CD4-positive, CD25-positive, alpha-beta regulatory T cell (primary cell): ENCODE results near the gene FBL. TPM values are rescaled to one million over a fixed set of nuclear protein-coding genes. Genes with fewer than 3 reads are reported as not detected.
"Not testable (repeated sequence)": the region's sequence is repeated elsewhere in the genome, so short reads cannot be mapped to it uniquely, and the experiment has no call there.

Source experiments
- ATAC-seq, 2 donors: fragments of 150-1000 bp; cut with Tn5 transposase; one replicate each; pipeline ENCODE4 v1.10.0; 2021; ENCODE audit warnings: low read depth in 2 of 2, moderate number of reproducible peaks in 2 of 2, moderate library complexity in 1 of 2
- DNase-seq, 3 donors: peaks; one replicate each; pipeline versions ENCODE4 v3.0.0 to v3.0.0-alpha.2; 2012 to 2022; ENCODE audit warnings: mixed read lengths in 1 of 3
- H3K27ac ChIP-seq: one replicate; pipeline ENCODE4 v1.7.0; 2013; ENCODE audit warnings: mild to moderate bottlenecking, low read length; ENCODE audit not compliant: insufficient read depth, poor library complexity, severe bottlenecking
- H3K27me3 ChIP-seq: one replicate; pipeline ENCODE4 v1.7.0; 2013; ENCODE audit warnings: low read length; ENCODE audit not compliant: control insufficient read depth, insufficient read depth
- H3K36me3 ChIP-seq: one replicate; pipeline ENCODE4 v1.7.0; 2013; ENCODE audit warnings: mild to moderate bottlenecking, low read length, moderate library complexity; ENCODE audit not compliant: control insufficient read depth, insufficient read depth
- H3K4me1 ChIP-seq: 2 replicates; pipeline ENCODE4 v1.7.0; 2013; ENCODE audit warnings: mild to moderate bottlenecking, low read length; ENCODE audit not compliant: insufficient read depth, control insufficient read depth, poor library complexity, severe bottlenecking
- H3K4me3 ChIP-seq: one replicate; pipeline ENCODE4 v1.7.0; 2013; ENCODE audit warnings: low read depth, mild to moderate bottlenecking, low read length, moderate library complexity
- H3K9me3 ChIP-seq, 2 experiments: 1 replicate in 1 of 2; 2 replicates in 1 of 2; pipeline ENCODE4 v1.7.0; 2013; ENCODE audit warnings: low read length in 2 of 2, mild to moderate bottlenecking in 1 of 2, moderate library complexity in 1 of 2; ENCODE audit not compliant: control insufficient read depth in 2 of 2
- H3K27ac Mint-ChIP-seq, 3 donors: one replicate each; pipeline ENCODE4 v1.8.0; 2020 to 2022; ENCODE audit warnings: mild to moderate bottlenecking in 3 of 3, mixed read lengths in 3 of 3, moderate library complexity in 2 of 3
- H3K27me3 Mint-ChIP-seq: one replicate; pipeline ENCODE4 v1.8.0; 2022; ENCODE audit warnings: mild to moderate bottlenecking, mixed read lengths
- H3K36me3 Mint-ChIP-seq: one replicate; pipeline ENCODE4 v1.8.0; 2020; ENCODE audit warnings: mixed read lengths
- H3K4me1 Mint-ChIP-seq, 4 donors: one replicate each; pipeline ENCODE4 v1.8.0; 2020 to 2022; ENCODE audit warnings: mixed read lengths in 4 of 4, mild to moderate bottlenecking in 1 of 4
- H3K4me3 Mint-ChIP-seq, 4 donors: one replicate each; pipeline ENCODE4 v1.8.0; 2020 to 2022; ENCODE audit warnings: mild to moderate bottlenecking in 4 of 4, mixed read lengths in 4 of 4, moderate library complexity in 3 of 4
- H3K9me3 Mint-ChIP-seq, 7 donors: one replicate each; pipeline ENCODE4 v1.8.0; 2020 to 2022; ENCODE audit warnings: mixed read lengths in 7 of 7, mild to moderate bottlenecking in 3 of 7, moderate library complexity in 2 of 7
- polyA plus RNA-seq, 4 donors: library from polyadenylated mRNA; unstranded; fragments of 300-500 nt; fragmentation: Illumina TruSeq; gene quantifications; one replicate each; pipeline ENCODE4 v1.2.3, GENCODE V29; 2021
- total RNA-seq: library from RNA; stranded (reverse); gene quantifications from one replicate; pipeline ENCODE4 v1.2.3, GENCODE V29; 2022

FBL gene
- total and polyA plus RNA-seq, 5 donors from 2014 or later, result 142 to 194 (median 183) TPM

DNA sequence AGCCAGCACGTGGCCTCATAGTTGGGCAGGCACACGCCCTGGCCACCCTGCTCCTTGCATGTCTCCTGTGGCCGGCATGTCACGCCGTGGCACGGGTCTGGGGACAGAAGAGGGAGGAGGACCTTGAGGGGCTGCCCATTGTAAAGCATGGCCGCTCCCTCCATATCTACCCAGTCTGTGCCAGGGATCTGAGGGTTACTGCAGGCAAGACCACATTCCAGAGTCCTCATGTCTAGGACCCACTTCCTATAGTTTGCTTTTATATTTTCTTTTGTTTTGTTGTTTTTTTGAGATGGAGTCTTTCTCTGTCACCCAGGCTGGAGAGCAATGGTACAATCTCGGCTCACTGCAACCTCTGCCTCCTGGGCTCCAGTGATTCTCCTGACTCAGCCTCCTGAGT lies 33.6 kb upstream of the FBL start:
- H3K4me1 Mint-ChIP-seq, H3K27me3 ChIP-seq, H3K4me1 ChIP-seq, H3K27ac ChIP-seq, H3K27me3 Mint-ChIP-seq, ATAC-seq, H3K4me3 Mint-ChIP-seq, DNase-seq, H3K9me3 Mint-ChIP-seq, H3K4me3 ChIP-seq, H3K36me3 ChIP-seq, H3K9me3 ChIP-seq, H3K27ac Mint-ChIP-seq, H3K36me3 Mint-ChIP-seq: not testable (repeated sequence)

DNA sequence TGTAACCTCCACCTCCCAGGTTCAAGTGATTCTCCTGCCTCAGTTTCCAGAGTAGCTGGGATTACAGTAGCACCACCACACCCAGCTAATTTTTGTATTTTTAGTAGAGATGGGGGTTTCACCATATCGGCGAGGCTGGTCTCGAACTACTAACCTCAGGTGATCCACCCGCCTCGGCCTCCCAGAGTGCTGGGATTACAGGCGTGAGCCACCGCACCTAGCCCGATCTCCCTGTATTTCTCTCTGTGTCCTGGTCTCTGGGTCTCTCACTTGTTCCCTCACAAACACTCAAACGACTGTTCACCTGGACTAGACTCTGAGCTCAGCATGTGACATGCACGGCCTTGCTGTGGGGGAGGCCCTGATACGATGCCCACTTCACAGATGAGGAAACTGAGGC lies 32.7 kb upstream of the FBL start:
- H3K9me3 Mint-ChIP-seq, ATAC-seq, H3K36me3 ChIP-seq, H3K27me3 Mint-ChIP-seq, H3K27me3 ChIP-seq, H3K4me1 ChIP-seq, H3K4me3 Mint-ChIP-seq, H3K27ac Mint-ChIP-seq, DNase-seq, H3K9me3 ChIP-seq, H3K4me3 ChIP-seq, H3K36me3 Mint-ChIP-seq, H3K27ac ChIP-seq, H3K4me1 Mint-ChIP-seq: not testable (repeated sequence)

DNA sequence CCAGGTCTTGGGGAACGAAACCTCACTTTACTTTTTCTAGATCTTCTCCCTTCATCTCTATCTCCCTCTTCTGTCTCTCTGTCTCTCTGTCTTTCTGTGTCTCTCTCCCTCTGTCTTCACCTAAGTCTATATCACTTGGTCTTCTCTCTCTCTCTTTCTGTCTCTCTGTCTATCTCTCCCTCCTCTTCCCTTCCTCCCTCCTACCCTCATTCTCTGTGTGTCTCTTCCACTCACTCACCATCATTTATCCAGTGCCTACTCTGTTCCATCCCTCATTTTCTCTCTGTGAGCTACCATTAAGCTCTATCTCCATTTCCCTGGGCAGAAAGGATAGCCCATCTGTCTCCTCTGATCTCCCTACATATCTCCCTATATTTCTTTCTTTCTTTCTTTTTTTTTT lies 32.2 kb upstream of the FBL start:
- no peak overlapping the region for H3K4me3 Mint-ChIP-seq
- peaks cover 2% of the 10 kb centered on the region for H3K36me3 Mint-ChIP-seq
- H3K36me3 ChIP-seq, result no peaks in the 10 kb centered on the region
- H3K27me3 ChIP-seq, result no peaks in the 10 kb centered on the region
- no peaks in the 10 kb centered on the region for H3K9me3 Mint-ChIP-seq
- no peak overlapping the region for H3K4me3 ChIP-seq
- DNase-seq, result no peak
- no peaks in the 10 kb centered on the region for H3K27me3 Mint-ChIP-seq
- no peak for ATAC-seq
- peak overlapping the region in 1 of 3 donors; percentile 64 for H3K27ac Mint-ChIP-seq
- H3K4me1 Mint-ChIP-seq, result peaks cover 0 to 4% (median 0%) of the 10 kb centered on the region in 4 donors
- no peaks in the 10 kb centered on the region for H3K4me1 ChIP-seq
- H3K9me3 ChIP-seq, result no peaks in the 10 kb centered on the region
- H3K27ac ChIP-seq, result no peak overlapping the region

DNA sequence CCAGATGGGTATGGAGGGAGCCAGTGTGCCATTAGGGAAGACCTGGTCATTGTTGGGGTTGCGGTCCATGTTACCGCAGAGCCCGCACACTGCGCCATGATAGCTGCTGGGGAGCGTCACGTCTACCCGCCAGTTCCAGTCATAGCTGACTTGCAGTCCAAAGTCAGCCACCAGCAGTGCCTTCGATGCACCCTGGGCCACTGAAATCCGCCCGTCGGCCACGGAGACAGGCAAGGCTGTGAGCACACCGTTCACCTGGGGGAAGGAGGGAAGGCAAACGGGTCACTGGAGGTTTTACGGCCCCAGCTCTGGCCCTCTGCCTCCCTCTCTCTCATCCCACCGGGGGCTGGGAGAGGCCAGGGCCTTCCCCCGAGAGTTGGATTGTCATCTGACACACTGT lies 31.8 kb upstream of the FBL start:
- not testable (repeated sequence) for H3K4me1 ChIP-seq, H3K27ac ChIP-seq, H3K9me3 Mint-ChIP-seq, ATAC-seq, H3K9me3 ChIP-seq, H3K36me3 Mint-ChIP-seq, H3K4me3 Mint-ChIP-seq, DNase-seq, H3K27ac Mint-ChIP-seq, H3K4me3 ChIP-seq, H3K27me3 ChIP-seq, H3K36me3 ChIP-seq, H3K4me1 Mint-ChIP-seq, H3K27me3 Mint-ChIP-seq

DNA sequence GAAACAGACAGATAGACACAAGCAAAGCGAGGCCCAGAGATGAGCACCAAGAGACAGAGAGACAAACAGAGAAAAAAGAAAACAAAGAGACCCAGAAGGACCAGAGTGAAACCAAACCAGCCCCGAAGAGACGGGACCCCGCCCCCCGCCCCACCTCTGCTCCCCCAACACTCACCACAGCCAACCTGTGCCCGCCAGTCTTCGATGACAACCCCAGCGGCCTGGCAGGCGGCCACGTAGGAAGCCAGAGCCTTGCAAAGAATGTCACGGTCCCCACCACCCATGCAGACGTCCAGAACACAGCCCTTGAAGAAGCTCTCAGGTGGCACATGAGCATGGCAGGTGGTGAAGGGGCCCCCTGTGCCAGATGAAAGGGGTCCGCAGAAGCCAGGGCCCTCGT lies 31.3 kb upstream of the FBL start:
- H3K36me3 ChIP-seq, H3K9me3 Mint-ChIP-seq, H3K4me1 Mint-ChIP-seq, H3K9me3 ChIP-seq, H3K27ac Mint-ChIP-seq, H3K27ac ChIP-seq, DNase-seq, ATAC-seq, H3K4me1 ChIP-seq, H3K27me3 Mint-ChIP-seq, H3K36me3 Mint-ChIP-seq, H3K4me3 ChIP-seq, H3K4me3 Mint-ChIP-seq, H3K27me3 ChIP-seq: not testable (repeated sequence)

DNA sequence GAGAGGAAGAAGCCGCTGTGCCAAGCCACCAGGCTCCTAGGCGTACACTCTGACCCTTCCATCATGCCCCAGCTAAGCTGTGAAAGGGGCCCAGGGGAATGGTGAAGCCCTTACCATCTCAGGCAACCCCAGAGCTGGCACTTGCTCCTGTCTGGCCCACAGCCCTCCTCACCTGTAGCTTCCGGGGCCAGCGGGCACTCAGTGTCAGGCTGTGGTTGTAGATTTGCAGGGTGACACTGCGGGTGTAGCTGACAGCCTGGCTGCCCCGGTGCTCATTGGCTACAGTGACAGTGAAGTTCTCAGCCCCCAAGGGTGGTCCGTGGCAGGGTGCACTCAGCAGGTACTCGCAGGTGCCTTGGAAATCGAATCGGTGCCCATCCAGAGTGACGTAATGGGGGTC lies 30.3 kb upstream of the FBL start:
- H3K27me3 ChIP-seq, DNase-seq, H3K27ac ChIP-seq, H3K27ac Mint-ChIP-seq, H3K9me3 Mint-ChIP-seq, H3K4me3 Mint-ChIP-seq, ATAC-seq, H3K4me1 ChIP-seq, H3K4me1 Mint-ChIP-seq, H3K4me3 ChIP-seq, H3K36me3 ChIP-seq, H3K9me3 ChIP-seq, H3K36me3 Mint-ChIP-seq, H3K27me3 Mint-ChIP-seq: not testable (repeated sequence)

DNA sequence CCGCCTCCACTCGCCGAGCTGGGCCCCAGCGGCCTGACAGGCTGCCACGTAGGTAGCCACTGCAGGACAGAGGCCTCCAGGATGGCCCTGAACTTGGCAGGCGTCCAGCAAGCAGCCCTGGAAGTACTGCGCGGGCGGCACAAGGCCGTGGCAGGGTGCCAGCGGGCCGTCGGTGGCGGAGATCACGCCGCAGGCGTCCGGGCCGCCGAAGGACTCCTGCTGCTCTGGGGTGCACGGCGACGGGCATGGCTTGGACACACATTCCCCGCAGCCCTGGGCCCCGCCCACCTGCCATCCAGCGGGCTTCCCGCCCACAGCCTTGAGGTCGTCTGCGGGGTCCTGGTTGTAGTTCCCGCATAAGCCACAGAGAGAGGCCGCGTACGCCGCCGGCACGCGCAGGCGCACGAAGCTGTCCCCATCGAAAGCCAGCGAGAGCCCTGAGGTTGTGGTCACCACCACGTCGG lies 29.3 kb upstream of the FBL start:
- not testable (repeated sequence) for H3K27ac ChIP-seq, H3K27me3 Mint-ChIP-seq, H3K27me3 ChIP-seq, ATAC-seq, H3K4me3 Mint-ChIP-seq, H3K9me3 ChIP-seq, H3K27ac Mint-ChIP-seq, H3K36me3 Mint-ChIP-seq, H3K4me1 ChIP-seq, H3K4me1 Mint-ChIP-seq, DNase-seq, H3K9me3 Mint-ChIP-seq, H3K4me3 ChIP-seq, H3K36me3 ChIP-seq

DNA sequence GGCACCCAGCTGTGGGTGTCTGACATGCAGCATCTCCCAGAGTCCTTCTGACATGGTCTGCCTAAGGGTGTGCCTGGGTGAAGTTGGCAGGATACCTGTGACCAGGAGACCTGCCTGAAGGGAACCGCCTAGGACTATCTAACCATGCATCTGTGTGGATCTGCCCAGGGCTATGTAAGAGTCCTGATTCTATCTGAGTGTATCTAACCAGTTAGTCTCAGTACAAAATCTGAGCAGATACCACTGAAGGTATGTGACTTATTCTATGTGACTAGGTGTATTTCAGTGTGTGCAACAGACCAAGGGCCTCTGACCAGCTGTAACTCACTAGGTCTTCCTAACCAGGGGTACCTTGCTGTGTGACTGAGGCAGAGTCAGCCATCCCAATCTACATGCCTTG lies 28.2 kb upstream of the FBL start:
- H3K4me1 ChIP-seq, result no peaks in the 10 kb centered on the region
- Mint-ChIP-seq H3K9me3 (no peaks in the 10 kb centered on the region), H3K27me3 (no peaks in the 10 kb centered on the region), H3K4me1 (no peaks in the 10 kb centered on the region), H3K36me3 (peaks cover 2% of the 10 kb centered on the region), H3K4me3 (no peak overlapping the region), H3K27ac (no peak overlapping the region)
- DNase-seq, result no peak
- no peaks in the 10 kb centered on the region for H3K9me3 ChIP-seq
- H3K27ac ChIP-seq, result no peak overlapping the region
- no peaks in the 10 kb centered on the region for H3K36me3 ChIP-seq
- no peak overlapping the region for H3K4me3 ChIP-seq
- ATAC-seq, result no peak
- no peaks in the 10 kb centered on the region for H3K27me3 ChIP-seq
